HepG2 (cell line): ENCODE results near the gene MAP1LC3A. TPM values are rescaled to one million over a fixed set of nuclear protein-coding genes. Genes with fewer than 3 reads are reported as not detected.

Experiments used
- ASH2L ChIP-seq: fragments of 300-600, 200-600 bp; sonication (generic); IDR thresholded peaks from 2 replicates; pipeline ENCODE4 v1.7.0; 2017; ENCODE audit warnings: low read depth, mild to moderate bottlenecking, moderate library complexity, mixed read lengths, low read length; ENCODE audit not compliant: insufficient read length
- CCDC6 ChIP-seq: sonication (generic); formaldehyde crosslinking; IDR thresholded peaks from 2 replicates; pipeline ENCODE4 v1.8.1; 2022; ENCODE audit warnings: mild to moderate bottlenecking, missing genetic modification reagents, moderate library complexity
- CREM ChIP-seq, 2 experiments: sonication (generic) in 1 of 2; formaldehyde crosslinking in 1 of 2; IDR thresholded peaks; 2 replicates each; pipeline versions ENCODE4 v1.4.0 to v1.6.1; 2016 to 2020; ENCODE audit warnings: antibody characterized with exemption in 1 of 2, mild to moderate bottlenecking in 1 of 2, missing genetic modification reagents in 1 of 2
- DZIP1 ChIP-seq: sonication (generic); formaldehyde crosslinking; IDR thresholded peaks from 2 replicates; pipeline ENCODE4 v1.5.0; 2020; ENCODE audit warnings: mild to moderate bottlenecking, missing genetic modification reagents
- GPN1 ChIP-seq: sonication (generic); formaldehyde crosslinking; IDR thresholded peaks from 2 replicates; pipeline ENCODE4 v1.5.1; 2020; ENCODE audit warnings: missing genetic modification reagents, borderline replicate concordance
- HINFP ChIP-seq: sonication (generic); formaldehyde crosslinking; IDR thresholded peaks from 2 replicates; pipeline ENCODE4 v1.4.0; 2020; ENCODE audit warnings: low read depth, mild to moderate bottlenecking, missing genetic modification reagents
- HIVEP1 ChIP-seq: sonication (generic); formaldehyde crosslinking; IDR thresholded peaks from 2 replicates; pipeline ENCODE4 v1.4.0; 2020; ENCODE audit warnings: mild to moderate bottlenecking, missing genetic modification reagents
- ISX ChIP-seq: sonication (generic); formaldehyde crosslinking; conservative IDR thresholded peaks from 2 replicates; pipeline ENCODE4 v1.5.0; 2020; ENCODE audit warnings: missing genetic modification reagents
- MED13 ChIP-seq: sonication (generic); formaldehyde crosslinking; IDR thresholded peaks from 2 replicates; pipeline ENCODE4 v1.5.0; 2020; ENCODE audit warnings: missing genetic modification reagents
- REXO4 ChIP-seq: sonication (generic); formaldehyde crosslinking; IDR thresholded peaks from 2 replicates; pipeline ENCODE4 v1.8.0; 2022; ENCODE audit warnings: missing genetic modification reagents, mild to moderate bottlenecking, borderline replicate concordance
- SMAD3 ChIP-seq: sonication (generic); formaldehyde crosslinking; IDR thresholded peaks from 2 replicates; pipeline ENCODE4 v1.4.0; 2020; ENCODE audit warnings: missing genetic modification reagents
- TBX3 ChIP-seq: fragments of 450-650 bp; IDR thresholded peaks from 2 replicates; pipeline ENCODE4 v1.6.1; 2017; ENCODE audit warnings: antibody characterized with exemption, mild to moderate bottlenecking, inconsistent platforms, borderline replicate concordance
- XRCC5 ChIP-seq: fragments of 200-400 bp; formaldehyde crosslinking; optimal IDR thresholded peaks from 2 replicates; pipeline ENCODE3; 2017; ENCODE audit warnings: mild to moderate bottlenecking, low read length
- ZBTB10 ChIP-seq: sonication (generic); formaldehyde crosslinking; IDR thresholded peaks from 2 replicates; pipeline ENCODE4 v1.4.0; 2020; ENCODE audit warnings: missing genetic modification reagents, borderline replicate concordance
- ZBTB20 ChIP-seq: sonication (generic); formaldehyde crosslinking; IDR thresholded peaks from 2 replicates; pipeline ENCODE4 v1.8.1; 2023; ENCODE audit warnings: missing genetic modification reagents, low read depth, mild to moderate bottlenecking, borderline replicate concordance
- ZIK1 ChIP-seq: sonication (generic); formaldehyde crosslinking; IDR thresholded peaks from 2 replicates; pipeline ENCODE4 v1.5.0; 2020; ENCODE audit warnings: mild to moderate bottlenecking, low read depth, missing genetic modification reagents, borderline replicate concordance
- ZNF768 ChIP-seq: sonication (generic); formaldehyde crosslinking; IDR thresholded peaks from 2 replicates; pipeline ENCODE4 v1.4.0; 2020; ENCODE audit warnings: missing genetic modification reagents
- ZNF839 ChIP-seq: sonication (generic); formaldehyde crosslinking; IDR thresholded peaks from 2 replicates; pipeline ENCODE4 v1.4.0; 2020; ENCODE audit warnings: missing genetic modification reagents, mild to moderate bottlenecking, borderline replicate concordance
- ZSCAN29 ChIP-seq: sonication (generic); formaldehyde crosslinking; conservative IDR thresholded peaks from 2 replicates; pipeline ENCODE4 v1.4.0; 2020; ENCODE audit warnings: mild to moderate bottlenecking, missing genetic modification reagents
- polyA plus RNA-seq, 8 experiments: library from polyadenylated mRNA; depleted of rRNA in 3 of 8; stranded (reverse) in 7 of 8; unstranded in 1 of 8; fragments of >200 nt; fragmentation: Illumina TruSeq in 4 of 8; extraction: Trizol in 4 of 8; gene quantifications; 2 replicates each; pipeline versions ENCODE4 v1.2.1 to v1.2.3, GENCODE V29; 2011 to 2016; ENCODE audit warnings: low read depth in 4 of 8, missing spikeins in 1 of 8, mixed read lengths in 1 of 8; ENCODE audit not compliant: insufficient read depth in 1 of 8
- total RNA-seq, 5 experiments: library from RNA; depleted of rRNA; stranded (reverse); fragments of >200 nt; fragmentation: Illumina TruSeq; extraction: Trizol; gene quantifications; 2 replicates each; pipeline ENCODE4 v1.2.3, GENCODE V29; 2016; ENCODE audit warnings: low read depth in 1 of 5

MAP1LC3A gene
- total and polyA plus RNA-seq, 2 of the 13 experiments (the other 11 are each of a cell fraction or from before 2014, with no cell fraction given), result not detected

DNA sequence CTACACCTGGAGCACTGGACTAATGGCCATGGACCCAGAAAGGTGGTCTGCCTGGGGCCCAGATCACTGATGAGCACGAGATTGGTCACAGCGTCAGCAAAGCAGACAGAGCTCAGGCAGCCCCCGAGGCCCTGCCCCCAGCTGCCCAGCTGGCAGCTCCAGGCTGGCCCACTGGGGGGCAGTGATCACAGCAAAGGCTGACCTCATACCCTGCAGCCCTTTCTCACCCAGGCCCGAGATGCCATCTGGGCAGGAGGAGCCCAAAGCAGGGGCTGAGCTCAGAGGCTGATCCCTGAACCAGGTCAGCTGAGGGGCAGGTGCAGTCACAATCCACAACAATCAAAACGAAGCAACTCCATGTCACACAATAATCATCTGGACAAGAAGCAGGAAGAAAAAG lies 4.1 kb downstream of the MAP1LC3A start (continued):
- TF ChIP-seq DZIP1 (no peak), CREM (IDR thresholded peaks at IDR 0.05) (no peak), CREM (CRISPR knock-in tag; IDR thresholded peaks at IDR 0.05) (no peak), ZBTB10 (CRISPR knock-in tag) (no peak), HINFP (CRISPR knock-in tag) (no peak), TBX3 (no peak), REXO4 (CRISPR knock-in tag) (no peak), ZNF839 (CRISPR knock-in tag) (no peak), CCDC6 (CRISPR knock-in tag) (no peak), ZIK1 (CRISPR knock-in tag) (no peak), GPN1 (CRISPR knock-in tag) (no peak), ZSCAN29 (CRISPR knock-in tag) (no peak), HIVEP1 (CRISPR knock-in tag) (no peak), XRCC5 (no peak), ISX (CRISPR knock-in tag) (no peak), SMAD3 (CRISPR knock-in tag) (no peak), ZNF768 (peak; percentile 41; the same call in 1 of the 2 replicates), ASH2L (no peak), ZBTB20 (CRISPR knock-in tag) (no peak), MED13 (CRISPR knock-in tag) (no peak)
